A549 (cell line): ENCODE measurements around the gene VAMP5. TPM values are rescaled to one million over a fixed set of nuclear protein-coding genes. Genes with fewer than 3 reads are reported as not detected.
A peak's percentile ranks its signal among the peaks of the same experiment; 100 is the strongest.
"Not testable (repeated sequence)": the region's sequence is repeated elsewhere in the genome, so short reads cannot be mapped to it uniquely, and the experiment has no call there.

Source experiments
- ATAC-seq, 2 experiments: fragments of 200-7000 bp in 1 of 2; fragments of >200 bp in 1 of 2; cut with Nextera tagmentation in 1 of 2; cut with Tn5 transposase in 1 of 2; 3 replicates each; pipeline versions ENCODE4 v1.8.0 to v1.9.1; 2018 to 2020; ENCODE audit warnings: mild to moderate bottlenecking in 1 of 2, moderate library complexity in 1 of 2
- CTCF ChIA-PET: fragments of 300-600 bp; sonication (Branson Sonifier 250); formaldehyde crosslinking; extraction: SDS; loops from one replicate; lab custom pipeline; 2021; ENCODE audit warnings: antibody characterized with exemption, inconsistent platforms; lab: Yijun Ruan, JAX
- POLR2A ChIA-PET: fragments of 350-600 bp; formaldehyde crosslinking; extraction: SDS; loops from one replicate; lab custom pipeline; 2021; ENCODE audit warnings: antibody characterized with exemption, inconsistent platforms; lab: Yijun Ruan, JAX
- DNase-seq, 2 experiments: peaks; one replicate each; pipeline versions ENCODE4 v3.0.0 to v3.0.0-alpha.2; 2011 to 2016; ENCODE audit warnings: low read depth in 1 of 2, low spot score in 1 of 2
- FAIRE-seq: peaks from 2 replicates; lab custom pipeline; 2011; peaks lifted over from hg19 to GRCh38; lab: Jason Lieb, UNC
- H3K27ac ChIP-seq, 2 experiments: fragments of >200 bp; sonication (Bioruptor Twin); formaldehyde crosslinking; 3 replicates each; pipeline ENCODE4 v1.5.1; 2016 to 2017
- H3K4me1 ChIP-seq: fragments of >200 bp; sonication (Bioruptor Twin); formaldehyde crosslinking; 3 replicates; pipeline ENCODE4 v1.6.1; 2016
- H3K4me2 ChIP-seq: fragments of >200 bp; sonication (Bioruptor Twin); formaldehyde crosslinking; 3 replicates; pipeline ENCODE4 v1.6.1; 2016
- H3K4me3 ChIP-seq: fragments of >200 bp; sonication (Bioruptor Twin); formaldehyde crosslinking; 3 replicates; pipeline ENCODE4 v1.5.1; 2016
- H3K9me3 ChIP-seq: fragments of >200 bp; sonication (Bioruptor Twin); formaldehyde crosslinking; 3 replicates; pipeline ENCODE4 v1.6.1; 2016
- BHLHE40 ChIP-seq: IDR thresholded peaks from 2 replicates; pipeline ENCODE4 v1.6.1; 2012; ENCODE audit warnings: low read depth, low read length, inconsistent platforms
- CBX2 ChIP-seq: fragments of 200-600 bp; sonication (generic); IDR thresholded peaks from 2 replicates; pipeline ENCODE4 v1.6.1; 2016; ENCODE audit warnings: low read depth, mild to moderate bottlenecking, borderline replicate concordance
- CBX8 ChIP-seq: fragments of 200-600 bp; sonication (generic); IDR thresholded peaks from 2 replicates; pipeline ENCODE4 v1.6.1; 2016
- CHD2 ChIP-seq: fragments of 150-350 bp; IDR thresholded peaks from 2 replicates; pipeline ENCODE4 v1.6.1; 2014; ENCODE audit warnings: low read length; ENCODE audit not compliant: partially characterized antibody
- E2F6 ChIP-seq: IDR thresholded peaks from 2 replicates; pipeline ENCODE4 v1.6.1; 2012; ENCODE audit warnings: low read depth, borderline replicate concordance
- EHF ChIP-seq: fragments of 250-450 bp; sonication (Bioruptor Pico); IDR thresholded peaks from 2 replicates; pipeline ENCODE4 v1.5.0; 2020; ENCODE audit warnings: mild to moderate bottlenecking
- FOSB ChIP-seq: fragments of 250-450 bp; sonication (Bioruptor Pico); IDR thresholded peaks from 2 replicates; pipeline ENCODE4 v1.5.0; 2020; ENCODE audit warnings: mild to moderate bottlenecking, moderate library complexity
- FOSL2 ChIP-seq, 2 experiments: fragments of 450-650 bp in 1 of 2; fragments of >200 bp in 1 of 2; sonication (Bioruptor Twin) in 1 of 2; formaldehyde crosslinking; IDR thresholded peaks; 2 replicates each; pipeline versions ENCODE4 v1.5.0 to v1.6.1; 2016 to 2020; ENCODE audit warnings: mild to moderate bottlenecking in 1 of 2, moderate library complexity in 1 of 2
- FOXS1 ChIP-seq: fragments of 250-450 bp; sonication (Bioruptor Pico); IDR thresholded peaks from 2 replicates; pipeline ENCODE4 v1.5.0; 2020; ENCODE audit warnings: mild to moderate bottlenecking, moderate library complexity
- HEYL ChIP-seq: fragments of 250-450 bp; sonication (Bioruptor Pico); IDR thresholded peaks from 2 replicates; pipeline ENCODE4 v1.8.0; 2021; ENCODE audit warnings: mild to moderate bottlenecking, moderate library complexity
- HOXA7 ChIP-seq: fragments of 250-450 bp; sonication (Bioruptor Pico); IDR thresholded peaks from 2 replicates; pipeline ENCODE4 v1.5.0; 2020; ENCODE audit warnings: mild to moderate bottlenecking, moderate library complexity
- JUN ChIP-seq, 2 experiments: fragments of >200 bp; sonication (Bioruptor Twin); formaldehyde crosslinking; IDR thresholded peaks; 2 replicates in 1 of 2; 3 replicates in 1 of 2; pipeline ENCODE4 v1.6.1; 2016 to 2017
- MAFK ChIP-seq: fragments of 450-650 bp; IDR thresholded peaks from 2 replicates; pipeline ENCODE4 v1.6.1; 2014; ENCODE audit not compliant: partially characterized antibody
- MAZ ChIP-seq: fragments of 150-350 bp; IDR thresholded peaks from 2 replicates; pipeline ENCODE4 v1.6.1; 2014; ENCODE audit warnings: antibody characterized with exemption, low read depth, low read length, borderline replicate concordance
- PBX3 ChIP-seq: IDR thresholded peaks from 2 replicates; pipeline ENCODE4 v1.6.1; 2012
- POLR2AphosphoS2 ChIP-seq: conservative IDR thresholded peaks from 2 replicates; pipeline ENCODE4 v1.6.1; 2012; ENCODE audit warnings: low read length, improper control_type of control experiment, inconsistent platforms
- RFX5 ChIP-seq: fragments of 450-650 bp; IDR thresholded peaks from 2 replicates; pipeline ENCODE4 v1.7.1; 2014; ENCODE audit warnings: antibody characterized with exemption, mild to moderate bottlenecking, moderate library complexity
- TFCP2L1 ChIP-seq: fragments of 250-450 bp; sonication (Bioruptor Pico); IDR thresholded peaks from 2 replicates; pipeline ENCODE4 v1.5.0; 2021; ENCODE audit warnings: mild to moderate bottlenecking
- TP53 ChIP-seq: fragments of 250-450 bp; sonication (Bioruptor Pico); IDR thresholded peaks from 2 replicates; pipeline ENCODE4 v1.5.0; 2021; ENCODE audit warnings: mild to moderate bottlenecking, moderate library complexity
- ZSCAN20 ChIP-seq: fragments of 250-450 bp; sonication (Bioruptor Pico); IDR thresholded peaks from 2 replicates; pipeline ENCODE4 v1.8.0; 2022; ENCODE audit warnings: mild to moderate bottlenecking, moderate library complexity
- WGBS: methylation state at CpG from one replicate; pipeline ENCODE4 v1.1.6; 2017; ENCODE audit errors: missing lambda C conversion rate; 5-methylcytosine and 5-hydroxymethylcytosine counted together
- polyA plus RNA-seq, 4 experiments: library from polyadenylated mRNA; depleted of rRNA in 3 of 4; stranded (reverse); fragments of >200 nt; fragmentation: RNase III in 1 of 4; extraction: RNeasy Plus Mini Kit Qiagen cat#74134 plus additional on column Dnase treatment in 1 of 4; gene quantifications; 2 replicates in 3 of 4; 3 replicates in 1 of 4; pipeline ENCODE4 v1.2.3, GENCODE V29; 2011 to 2017
- TF ChIP-seq, protein P1 (sequence below): fragments of 150-350 bp; IDR thresholded peaks from 2 replicates; pipeline ENCODE4 v1.6.1; 2014; ENCODE audit warnings: low read depth, mild to moderate bottlenecking, low read length
- TF ChIP-seq, protein P2 (sequence below): fragments of 250-450 bp; sonication (Bioruptor Pico); IDR thresholded peaks from 2 replicates; pipeline ENCODE4 v1.5.0; 2021; ENCODE audit warnings: mild to moderate bottlenecking, moderate library complexity, borderline replicate concordance
- TF ChIP-seq, protein P3 (sequence below): fragments of 250-450 bp; sonication (Bioruptor Pico); IDR thresholded peaks from 2 replicates; pipeline ENCODE4 v1.5.0; 2020; ENCODE audit warnings: low read depth, mild to moderate bottlenecking, moderate library complexity

The VAMP5 gene
- polyA plus RNA-seq, 2 of the 4 experiments (the other 2 are of a cell fraction): 0.16 TPM; not detected in 1

- 81% methylated on average over 5 of the region's 5 CpGs for WGBS
- ChIA-PET CTCF (interaction anchor here (0.7 to 35.5 kb wide), 8 partner anchors 7 to 561 kb away, joined by 3 to 1185 read pairs (median 4); partner anchors contain the start of genes CAPG and SH2D6), POLR2A (interaction anchor here (0.6 to 9.0 kb wide), 13 partner anchors 11 to 233 kb away, joined by 3 to 261 read pairs (median 4); partner anchors contain the start of genes RNF181 and SH2D6)
- FAIRE-seq, H3K4me3 ChIP-seq, DNase-seq, H3K27ac ChIP-seq, ATAC-seq, H3K9me3 ChIP-seq: not testable (repeated sequence)
- H3K4me1 ChIP-seq: peaks cover 63% of the 10 kb centered on the region
- H3K4me2 ChIP-seq: peak overlapping the region; percentile 24; the same call in 2 of the 3 replicates
- TF ChIP-seq POLR2AphosphoS2: peak; percentile 77; the same call in 1 of the 2 replicates
- peak; percentile 38; the same call in 1 of the 2 replicates for TF ChIP-seq TFCP2L1
These were observed 39.1 kb upstream of the VAMP5 start for GRCh38 chr2:85544915-85545779.

DNA sequence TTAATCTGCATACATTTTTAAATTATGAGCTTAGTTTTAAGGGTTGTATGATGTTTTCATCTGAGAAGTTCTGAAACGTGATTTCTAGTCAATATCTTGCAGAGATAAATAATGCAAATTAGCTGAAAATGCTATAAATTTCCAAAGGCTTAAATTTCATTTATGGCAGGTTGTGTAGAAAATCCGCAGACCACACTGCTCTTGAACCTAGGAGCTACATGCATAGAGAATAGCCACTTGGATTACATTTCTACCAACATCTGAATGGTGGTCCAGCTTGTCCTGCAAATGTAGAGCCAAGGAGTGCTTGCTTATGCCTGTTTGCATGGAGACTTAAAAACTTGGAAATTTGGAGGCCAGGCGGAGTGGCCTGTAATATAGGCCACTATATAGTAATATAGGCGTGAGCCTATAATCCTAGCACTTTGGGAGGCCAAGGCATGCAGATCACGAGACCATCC lies 38.4 kb upstream of the VAMP5 start:
- no peaks in the 10 kb centered on the region for H3K9me3 ChIP-seq
- H3K27ac ChIP-seq: 0 out of 6 replicates have a peak overlapping the region, but pooled peaks of 1 of the 2 experiments have one; percentile 7
- POLR2A ChIA-PET: interaction anchor here (0.6 to 9.0 kb wide), 11 partner anchors 11 to 126 kb away, joined by 3 to 116 read pairs (median 4); partner anchors contain the start of genes RNF181 and SH2D6
- peak overlapping the region; percentile 6; the same call in 2 of the 3 replicates for H3K4me2 ChIP-seq
- peak; percentile 7 to 24; a peak in 3 of 6 replicates for ATAC-seq
- peak in 1 of 2 experiments; percentile 40 for DNase-seq
- peaks cover 63% of the 10 kb centered on the region for H3K4me1 ChIP-seq
- CTCF ChIA-PET: interaction anchor here (0.6 to 35.5 kb wide), 6 partner anchors 11 to 154 kb away, joined by 3 to 1185 read pairs (median 4); partner anchors contain the start of genes CAPG and SH2D6
- FAIRE-seq: no peak
- WGBS: 69% methylated on average over 5 of the region's 5 CpGs
- H3K4me3 ChIP-seq: no peak overlapping the region
- peak; percentile 53; the same call in 1 of the 2 replicates for TF ChIP-seq PBX3
- no peak for TF ChIP-seq ZSCAN20 (CRISPR knock-in tag)
- no peak for TF ChIP-seq CBX2
- TF ChIP-seq E2F6: no peak
- peak; percentile 92 for TF ChIP-seq FOSB
- TF ChIP-seq CBX8: no peak
- TF ChIP-seq TP53 (CRISPR knock-in tag): peak; percentile 99
- no peak; the same call in 1 of the 2 replicates for TF ChIP-seq EHF (CRISPR knock-in tag)
- TF ChIP-seq HOXA7 (CRISPR knock-in tag): peak; percentile 96
- TF ChIP-seq HEYL (CRISPR knock-in tag): no peak
- TF ChIP-seq FOSL2 (IDR thresholded peaks at IDR 0.05): no peak
- peak; percentile 33; the same call in 1 of the 2 replicates for TF ChIP-seq FOSL2 (CRISPR knock-in tag; IDR thresholded peaks at IDR 0.05)
- no peak for TF ChIP-seq FOXS1 (CRISPR knock-in tag)
- TF ChIP-seq BHLHE40: no peak
- TF ChIP-seq RFX5: peak; percentile 8; the same call in 1 of the 2 replicates
- TF ChIP-seq MAFK: no peak
- no peak for TF ChIP-seq CHD2
- TF ChIP-seq, protein P1, sequence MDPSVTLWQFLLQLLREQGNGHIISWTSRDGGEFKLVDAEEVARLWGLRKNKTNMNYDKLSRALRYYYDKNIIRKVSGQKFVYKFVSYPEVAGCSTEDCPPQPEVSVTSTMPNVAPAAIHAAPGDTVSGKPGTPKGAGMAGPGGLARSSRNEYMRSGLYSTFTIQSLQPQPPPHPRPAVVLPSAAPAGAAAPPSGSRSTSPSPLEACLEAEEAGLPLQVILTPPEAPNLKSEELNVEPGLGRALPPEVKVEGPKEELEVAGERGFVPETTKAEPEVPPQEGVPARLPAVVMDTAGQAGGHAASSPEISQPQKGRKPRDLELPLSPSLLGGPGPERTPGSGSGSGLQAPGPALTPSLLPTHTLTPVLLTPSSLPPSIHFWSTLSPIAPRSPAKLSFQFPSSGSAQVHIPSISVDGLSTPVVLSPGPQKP: no peak
- TF ChIP-seq JUN (IDR thresholded peaks at IDR 0.05): 0 out of 5 replicates have a peak, but pooled peaks of 1 of the 2 experiments have one; percentile 14
- TF ChIP-seq MAZ: no peak
- peak; percentile 96; the same call in 1 of the 2 replicates for TF ChIP-seq POLR2AphosphoS2
- TF ChIP-seq, protein P2, sequence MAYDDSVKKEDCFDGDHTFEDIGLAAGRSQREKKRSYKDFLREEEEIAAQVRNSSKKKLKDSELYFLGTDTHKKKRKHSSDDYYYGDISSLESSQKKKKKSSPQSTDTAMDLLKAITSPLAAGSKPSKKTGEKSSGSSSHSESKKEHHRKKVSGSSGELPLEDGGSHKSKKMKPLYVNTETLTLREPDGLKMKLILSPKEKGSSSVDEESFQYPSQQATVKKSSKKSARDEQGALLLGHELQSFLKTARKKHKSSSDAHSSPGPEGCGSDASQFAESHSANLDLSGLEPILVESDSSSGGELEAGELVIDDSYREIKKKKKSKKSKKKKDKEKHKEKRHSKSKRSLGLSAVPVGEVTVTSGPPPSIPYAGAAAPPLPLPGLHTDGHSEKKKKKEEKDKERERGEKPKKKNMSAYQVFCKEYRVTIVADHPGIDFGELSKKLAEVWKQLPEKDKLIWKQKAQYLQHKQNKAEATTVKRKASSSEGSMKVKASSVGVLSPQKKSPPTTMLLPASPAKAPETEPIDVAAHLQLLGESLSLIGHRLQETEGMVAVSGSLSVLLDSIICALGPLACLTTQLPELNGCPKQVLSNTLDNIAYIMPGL (CRISPR knock-in tag): peak; percentile 91; the same call in 1 of the 2 replicates
- TF ChIP-seq, protein P3, sequence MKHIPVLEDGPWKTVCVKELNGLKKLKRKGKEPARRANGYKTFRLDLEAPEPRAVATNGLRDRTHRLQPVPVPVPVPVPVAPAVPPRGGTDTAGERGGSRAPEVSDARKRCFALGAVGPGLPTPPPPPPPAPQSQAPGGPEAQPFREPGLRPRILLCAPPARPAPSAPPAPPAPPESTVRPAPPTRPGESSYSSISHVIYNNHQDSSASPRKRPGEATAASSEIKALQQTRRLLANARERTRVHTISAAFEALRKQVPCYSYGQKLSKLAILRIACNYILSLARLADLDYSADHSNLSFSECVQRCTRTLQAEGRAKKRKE (CRISPR knock-in tag): peak; percentile 10
